Measurements from ENCODE around the gene ATP9B. TPM values are rescaled to one million over a fixed set of nuclear protein-coding genes. Genes with fewer than 3 reads are reported as not detected.

ATP9B gene
- total RNA-seq, 1 donor from 2014 or later: 33.2 TPM

GRCh38 chr18:79193826-79194225 is 124.6 kb downstream of the ATP9B start:
- no peak overlapping the region for H3K4me3 Mint-ChIP-seq
- Histone ChIP-seq H3K9me3 (ENCODE audit: low read depth) (no peaks in the 10 kb centered on the region), H3K4me1 (no peaks in the 10 kb centered on the region), H3K79me2 (ENCODE audit: low read depth) (no peaks in the 10 kb centered on the region), H3K9ac (no peak overlapping the region), H3K4me2 (no peak overlapping the region), H3F3A (ENCODE audit: low read depth) (no peaks in the 10 kb centered on the region), H3K4me3 (no peak overlapping the region), H2AFZ (replicated peaks) (no peak overlapping the region), H4K20me1 (ENCODE audit: low read depth) (no peaks in the 10 kb centered on the region), H3K27me3 (no peaks in the 10 kb centered on the region), H3K27ac (no peak overlapping the region), H3K36me3 (no peaks in the 10 kb centered on the region)
- H3K4me1 Mint-ChIP-seq: no peaks in the 10 kb centered on the region
- no peaks in the 10 kb centered on the region for H3K9me3 Mint-ChIP-seq
- TF ChIP-seq EZH2phosphoT487 (IDR thresholded peaks at IDR 0.05) (no peak), EZH2 (IDR thresholded peaks at IDR 0.05) (no peak)
- TF ChIP-seq, protein P1, sequence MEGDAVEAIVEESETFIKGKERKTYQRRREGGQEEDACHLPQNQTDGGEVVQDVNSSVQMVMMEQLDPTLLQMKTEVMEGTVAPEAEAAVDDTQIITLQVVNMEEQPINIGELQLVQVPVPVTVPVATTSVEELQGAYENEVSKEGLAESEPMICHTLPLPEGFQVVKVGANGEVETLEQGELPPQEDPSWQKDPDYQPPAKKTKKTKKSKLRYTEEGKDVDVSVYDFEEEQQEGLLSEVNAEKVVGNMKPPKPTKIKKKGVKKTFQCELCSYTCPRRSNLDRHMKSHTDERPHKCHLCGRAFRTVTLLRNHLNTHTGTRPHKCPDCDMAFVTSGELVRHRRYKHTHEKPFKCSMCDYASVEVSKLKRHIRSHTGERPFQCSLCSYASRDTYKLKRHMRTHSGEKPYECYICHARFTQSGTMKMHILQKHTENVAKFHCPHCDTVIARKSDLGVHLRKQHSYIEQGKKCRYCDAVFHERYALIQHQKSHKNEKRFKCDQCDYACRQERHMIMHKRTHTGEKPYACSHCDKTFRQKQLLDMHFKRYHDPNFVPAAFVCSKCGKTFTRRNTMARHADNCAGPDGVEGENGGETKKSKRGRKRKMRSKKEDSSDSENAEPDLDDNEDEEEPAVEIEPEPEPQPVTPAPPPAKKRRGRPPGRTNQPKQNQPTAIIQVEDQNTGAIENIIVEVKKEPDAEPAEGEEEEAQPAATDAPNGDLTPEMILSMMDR (IDR thresholded peaks at IDR 0.05): no peak
- H3K27me3 Mint-ChIP-seq (ENCODE audit: insufficient read depth, low read depth): no peaks in the 10 kb centered on the region
- H3K27ac Mint-ChIP-seq: no peak overlapping the region
- peaks cover 10% of the 10 kb centered on the region for H3K36me3 Mint-ChIP-seq
- no peak for DNase-seq (ENCODE audit: low spot score)

DNA sequence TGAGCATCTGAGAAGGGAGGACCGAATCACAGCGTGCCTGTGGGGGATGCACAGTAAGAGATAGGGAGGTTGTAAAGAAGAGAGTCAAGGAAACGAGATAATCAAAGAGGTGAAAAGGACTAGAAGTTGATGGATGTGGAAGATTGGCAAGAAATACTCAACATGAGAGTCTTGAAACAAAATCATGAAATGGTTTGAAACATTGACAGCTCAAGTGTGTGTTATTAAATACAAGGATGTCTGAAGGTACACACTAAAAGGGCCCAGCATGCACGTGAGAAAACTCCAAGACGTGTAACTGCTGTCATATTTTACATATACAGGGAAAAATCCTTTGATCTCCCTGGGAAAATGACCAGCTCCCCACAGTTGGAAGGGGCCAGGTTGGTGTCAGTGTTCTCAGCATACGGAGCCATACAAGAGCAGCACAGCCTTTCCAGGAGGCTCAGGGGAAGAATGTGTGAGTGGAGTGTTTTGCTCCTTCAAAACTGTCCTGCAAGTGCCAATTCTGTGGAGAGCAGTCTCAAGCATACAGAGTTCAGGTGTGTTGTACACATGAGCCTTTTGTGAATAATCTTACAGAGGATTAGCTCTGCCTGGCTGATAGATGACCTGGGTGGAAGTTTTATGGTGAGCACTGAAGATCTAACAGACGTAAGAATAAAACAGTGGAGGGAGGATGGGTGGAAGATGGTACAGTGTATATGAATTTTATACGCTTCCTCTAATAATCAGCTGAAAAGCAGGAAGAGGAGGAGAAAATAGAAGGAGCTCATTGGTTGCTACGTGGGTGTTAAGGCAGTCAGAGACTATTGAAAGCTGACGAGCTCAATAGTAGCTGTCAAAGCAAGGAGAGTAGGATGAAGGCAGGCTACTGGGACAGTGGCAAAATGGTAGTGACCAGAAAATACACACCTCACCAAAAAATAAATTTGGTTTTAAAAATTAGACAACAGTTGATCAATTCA is 126.8 kb downstream of the ATP9B start:
- Histone ChIP-seq H2AFZ (replicated peaks) (no peak overlapping the region), H3K27me3 (no peaks in the 10 kb centered on the region), H3K79me2 (ENCODE audit: low read depth) (no peaks in the 10 kb centered on the region), H3K36me3 (no peaks in the 10 kb centered on the region), H3K9ac (no peak overlapping the region), H3K4me3 (no peak overlapping the region), H4K20me1 (ENCODE audit: low read depth) (no peaks in the 10 kb centered on the region), H3K27ac (no peak overlapping the region), H3F3A (ENCODE audit: low read depth) (no peaks in the 10 kb centered on the region), H3K9me3 (ENCODE audit: low read depth) (no peaks in the 10 kb centered on the region), H3K4me2 (no peak overlapping the region), H3K4me1 (no peaks in the 10 kb centered on the region)
- H3K4me3 Mint-ChIP-seq: no peak overlapping the region
- DNase-seq (ENCODE audit: low spot score): no peak
- H3K4me1 Mint-ChIP-seq: no peaks in the 10 kb centered on the region
- H3K36me3 Mint-ChIP-seq: peaks cover 10% of the 10 kb centered on the region
- H3K27me3 Mint-ChIP-seq (ENCODE audit: insufficient read depth, low read depth): peaks cover 3% of the 10 kb centered on the region
- TF ChIP-seq, protein P1 (IDR thresholded peaks at IDR 0.05): no peak
- TF ChIP-seq EZH2phosphoT487 (IDR thresholded peaks at IDR 0.05) (no peak), EZH2 (IDR thresholded peaks at IDR 0.05) (no peak)
- peaks cover 4% of the 10 kb centered on the region for H3K9me3 Mint-ChIP-seq
- H3K27ac Mint-ChIP-seq: no peak overlapping the region

DNA sequence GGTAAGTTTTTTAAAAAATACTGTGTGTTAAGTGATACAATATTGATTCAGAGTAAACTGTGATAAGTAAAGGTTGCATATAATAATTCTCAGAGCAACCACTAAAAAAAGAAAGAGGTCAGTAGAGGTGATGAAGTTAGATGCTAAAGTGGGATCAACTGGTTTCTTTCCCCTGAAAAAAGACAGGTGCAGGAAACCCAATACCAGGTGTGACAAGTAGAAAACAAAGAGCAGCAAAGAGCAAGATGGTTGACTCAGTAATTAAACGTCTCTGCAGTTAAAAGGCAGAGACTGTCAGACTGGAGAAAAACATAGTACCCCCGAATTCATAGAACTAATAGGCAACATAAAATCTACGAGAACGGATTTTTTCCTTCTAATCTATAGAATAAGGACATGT is 128.3 kb downstream of the ATP9B start:
- Histone ChIP-seq H3F3A (ENCODE audit: low read depth) (no peaks in the 10 kb centered on the region), H3K9ac (no peak overlapping the region), H3K4me1 (no peaks in the 10 kb centered on the region), H3K36me3 (no peaks in the 10 kb centered on the region), H2AFZ (replicated peaks) (no peak overlapping the region), H3K79me2 (ENCODE audit: low read depth) (no peaks in the 10 kb centered on the region), H3K9me3 (ENCODE audit: low read depth) (no peaks in the 10 kb centered on the region), H3K27me3 (no peaks in the 10 kb centered on the region), H3K27ac (no peak overlapping the region), H4K20me1 (ENCODE audit: low read depth) (no peaks in the 10 kb centered on the region), H3K4me3 (no peak overlapping the region), H3K4me2 (no peak overlapping the region)
- Mint-ChIP-seq H3K4me1 (no peaks in the 10 kb centered on the region), H3K27ac (no peak overlapping the region), H3K4me3 (no peak overlapping the region), H3K27me3 (ENCODE audit: insufficient read depth, low read depth) (peaks cover 3% of the 10 kb centered on the region), H3K9me3 (peaks cover 4% of the 10 kb centered on the region), H3K36me3 (peaks cover 7% of the 10 kb centered on the region)
- no peak for TF ChIP-seq EZH2 (IDR thresholded peaks at IDR 0.05)
- TF ChIP-seq, protein P1 (IDR thresholded peaks at IDR 0.05): no peak
- no peak for TF ChIP-seq EZH2phosphoT487 (IDR thresholded peaks at IDR 0.05)
- no peak for DNase-seq (ENCODE audit: low spot score)
